HEK293T (cell line): ENCODE measurements around the gene VPS26A.

Experiments
- CTCF ChIA-PET: fragments of 350-600 bp; formaldehyde crosslinking; extraction: SDS; loops from one replicate; lab custom pipeline; 2021; ENCODE audit warnings: antibody characterized with exemption, inconsistent platforms; lab: Yijun Ruan, JAX
- POLR2A ChIA-PET: fragments of 350-600 bp; formaldehyde crosslinking; extraction: SDS; loops from one replicate; lab custom pipeline; 2020; ENCODE audit warnings: antibody characterized with exemption, inconsistent platforms; lab: Yijun Ruan, JAX
- DNase-seq: peaks from one replicate; pipeline ENCODE4 v3.0.0; 2012; ENCODE audit warnings: mixed read lengths; ENCODE audit errors: extremely low spot score
- ARNT ChIP-seq: fragments of 450-650 bp; IDR thresholded peaks from 2 replicates; pipeline ENCODE4 v1.6.1; 2017; ENCODE audit warnings: mild to moderate bottlenecking
- BHLHE40 ChIP-seq: fragments of 450-650 bp; IDR thresholded peaks from 2 replicates; pipeline ENCODE4 v1.6.1; 2016; ENCODE audit warnings: mild to moderate bottlenecking, moderate library complexity, borderline replicate concordance
- CTBP1 ChIP-seq: fragments of 450-650 bp; IDR thresholded peaks from 2 replicates; pipeline ENCODE4 v1.6.1; 2016; ENCODE audit warnings: borderline replicate concordance
- ELF4 ChIP-seq: fragments of 450-650 bp; IDR thresholded peaks from 2 replicates; pipeline ENCODE4 v1.6.1; 2017; ENCODE audit warnings: antibody characterized with exemption
- FOXA1 ChIP-seq: fragments of 450-650 bp; IDR thresholded peaks from 2 replicates; pipeline ENCODE4 v1.6.1; 2016; ENCODE audit warnings: mild to moderate bottlenecking
- FOXK2 ChIP-seq: fragments of 450-650 bp; IDR thresholded peaks from 2 replicates; pipeline ENCODE4 v1.6.1; 2016; ENCODE audit warnings: mild to moderate bottlenecking
- FOXM1 ChIP-seq: fragments of 450-650 bp; IDR thresholded peaks from 2 replicates; pipeline ENCODE4 v1.6.1; 2017; ENCODE audit warnings: mild to moderate bottlenecking, borderline replicate concordance
- HDGF ChIP-seq: fragments of 450-650 bp; IDR thresholded peaks from 2 replicates; pipeline ENCODE4 v1.6.1; 2017; ENCODE audit warnings: antibody characterized with exemption, borderline replicate concordance
- L3MBTL2 ChIP-seq: fragments of 450-650 bp; conservative IDR thresholded peaks from 2 replicates; pipeline ENCODE4 v1.6.1; 2016; ENCODE audit warnings: mild to moderate bottlenecking
- LEF1 ChIP-seq: fragments of 450-650 bp; IDR thresholded peaks from 2 replicates; pipeline ENCODE4 v1.6.1; 2017; ENCODE audit warnings: mild to moderate bottlenecking, borderline replicate concordance
- NFRKB ChIP-seq: fragments of 450-650 bp; IDR thresholded peaks from 2 replicates; pipeline ENCODE4 v1.6.1; 2016; ENCODE audit warnings: mild to moderate bottlenecking, moderate library complexity
- SP1 ChIP-seq: fragments of 450-650 bp; IDR thresholded peaks from 2 replicates; pipeline ENCODE4 v1.6.1; 2017
- SUZ12 ChIP-seq: fragments of 450-650 bp; IDR thresholded peaks from 2 replicates; pipeline ENCODE4 v1.6.1; 2016; ENCODE audit warnings: mild to moderate bottlenecking
- TARDBP ChIP-seq: fragments of 450-650 bp; IDR thresholded peaks from 2 replicates; pipeline ENCODE4 v1.6.1; 2016
- ZNF384 ChIP-seq: fragments of 450-650 bp; IDR thresholded peaks from 2 replicates; pipeline ENCODE4 v1.6.1; 2016
- TF ChIP-seq, protein P1 (sequence below): fragments of 450-650 bp; IDR thresholded peaks from 2 replicates; pipeline ENCODE4 v1.6.1; 2016

VPS26A gene

GRCh38 chr10:69179089-69179742 is 55.2 kb downstream of the VPS26A start:
- TF ChIP-seq NFRKB (no peak), ARNT (no peak), BHLHE40 (no peak), SUZ12 (no peak), TARDBP (no peak), L3MBTL2 (no peak), FOXM1 (no peak), HDGF (no peak), ZNF384 (no peak), SP1 (no peak), ELF4 (no peak), CTBP1 (no peak), FOXA1 (no peak), FOXK2 (no peak), LEF1 (no peak)
- TF ChIP-seq, protein P1, sequence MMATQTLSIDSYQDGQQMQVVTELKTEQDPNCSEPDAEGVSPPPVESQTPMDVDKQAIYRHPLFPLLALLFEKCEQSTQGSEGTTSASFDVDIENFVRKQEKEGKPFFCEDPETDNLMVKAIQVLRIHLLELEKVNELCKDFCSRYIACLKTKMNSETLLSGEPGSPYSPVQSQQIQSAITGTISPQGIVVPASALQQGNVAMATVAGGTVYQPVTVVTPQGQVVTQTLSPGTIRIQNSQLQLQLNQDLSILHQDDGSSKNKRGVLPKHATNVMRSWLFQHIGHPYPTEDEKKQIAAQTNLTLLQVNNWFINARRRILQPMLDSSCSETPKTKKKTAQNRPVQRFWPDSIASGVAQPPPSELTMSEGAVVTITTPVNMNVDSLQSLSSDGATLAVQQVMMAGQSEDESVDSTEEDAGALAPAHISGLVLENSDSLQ = no peak
- ChIA-PET CTCF (no interaction called here), POLR2A (interaction anchor here (1.4 kb wide), 1 partner anchor 37 kb away, joined by 5 read pairs; no protein-coding TSS in a partner anchor)
- DNase-seq = peak; percentile 34

DNA sequence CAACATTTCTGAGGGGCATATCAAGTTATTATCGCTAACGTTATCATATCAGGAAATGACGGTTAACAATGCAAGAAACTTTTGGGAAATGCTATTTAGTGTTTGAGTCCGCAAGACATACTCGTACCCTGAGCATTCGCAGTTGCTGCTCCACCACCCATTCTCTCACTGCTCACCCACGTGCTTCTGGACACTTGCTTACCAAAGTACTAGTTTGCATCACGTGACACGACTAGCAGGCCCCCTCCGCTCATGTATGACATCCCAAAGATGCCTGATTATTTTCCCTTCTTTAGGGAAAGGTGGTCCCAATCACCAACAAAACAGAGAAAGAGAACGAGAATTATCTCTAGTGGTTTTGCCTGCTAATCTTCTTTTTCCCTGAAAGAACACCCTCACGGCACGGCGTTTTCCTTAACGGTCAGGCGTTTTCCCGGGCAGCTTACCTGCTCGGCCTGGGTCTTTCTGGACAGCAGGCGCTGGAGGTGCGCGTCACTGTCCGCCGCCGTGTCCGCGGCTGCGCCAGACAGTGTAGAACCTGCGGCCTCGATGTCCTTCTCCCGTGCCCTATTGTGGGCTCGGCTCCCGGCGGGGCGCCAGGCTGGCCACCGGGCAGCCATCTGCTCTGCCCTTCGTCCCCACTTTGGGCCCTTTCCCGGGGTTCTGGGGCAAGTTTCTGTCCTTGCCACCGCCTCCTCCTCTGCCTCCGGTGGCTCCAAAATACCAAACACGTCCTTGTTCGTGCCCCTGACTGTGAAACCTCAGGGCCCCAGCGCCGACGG is 56.0 kb downstream of the VPS26A start, which contains the start of gene SUPV3L1:
Gene SUPV3L1, plus strand, starts transcription at position 492 of the 782 bp plus-strand sequence. Its CDS starts 58 bp downstream, at position 550.
- TF ChIP-seq LEF1 (no peak), FOXK2 (peak; percentile 92), L3MBTL2 (peak; percentile 98), BHLHE40 (no peak), ELF4 (peak; percentile 26), NFRKB (peak; percentile 71), ARNT (no peak)
- TF ChIP-seq, protein P1 = peak; percentile 22; the same call in 1 of the 2 replicates
- ChIA-PET POLR2A (interaction anchor here (1.4 kb wide), 1 partner anchor 36 kb away, joined by 5 read pairs; no protein-coding TSS in a partner anchor), CTCF (no interaction called here)
- DNase-seq = peak; percentile 91

DNA sequence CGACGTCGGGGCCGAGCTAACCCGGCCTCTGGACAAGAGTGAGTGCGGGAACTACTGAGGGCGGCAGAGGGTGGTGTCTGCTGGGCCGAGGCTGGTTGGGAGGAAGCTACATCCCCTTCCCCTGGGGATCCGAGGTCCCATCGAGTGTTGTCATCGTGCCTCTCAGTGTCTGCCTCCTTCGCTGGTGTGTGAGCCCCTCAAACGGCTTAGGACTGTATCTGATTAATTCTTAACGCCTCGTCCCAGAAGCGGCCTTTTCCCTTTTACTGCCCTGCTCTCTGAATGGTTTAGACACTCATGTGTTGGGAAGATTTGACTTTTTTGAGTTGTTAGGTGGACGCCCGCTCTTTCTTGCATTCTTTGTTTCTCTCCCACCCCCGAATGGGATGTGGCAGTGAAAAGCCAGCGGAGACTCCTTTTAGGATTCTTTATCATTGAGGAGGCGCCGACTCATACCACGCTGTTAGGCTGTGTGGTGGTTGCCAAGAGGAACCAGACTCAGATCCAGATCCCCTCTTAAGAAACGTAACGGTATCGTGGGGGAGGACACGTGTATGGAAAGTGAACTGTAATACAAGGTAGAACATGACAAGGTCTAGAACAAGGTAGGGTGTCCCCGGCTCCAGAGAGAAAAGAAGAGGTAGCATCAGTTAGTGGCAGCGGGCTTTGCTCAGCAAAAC is 56.7 kb downstream of the VPS26A start:
- no peak for DNase-seq
- POLR2A ChIA-PET = interaction anchor here (1.4 kb wide), 1 partner anchor 35 kb away, joined by 5 read pairs; no protein-coding TSS in a partner anchor

DNA sequence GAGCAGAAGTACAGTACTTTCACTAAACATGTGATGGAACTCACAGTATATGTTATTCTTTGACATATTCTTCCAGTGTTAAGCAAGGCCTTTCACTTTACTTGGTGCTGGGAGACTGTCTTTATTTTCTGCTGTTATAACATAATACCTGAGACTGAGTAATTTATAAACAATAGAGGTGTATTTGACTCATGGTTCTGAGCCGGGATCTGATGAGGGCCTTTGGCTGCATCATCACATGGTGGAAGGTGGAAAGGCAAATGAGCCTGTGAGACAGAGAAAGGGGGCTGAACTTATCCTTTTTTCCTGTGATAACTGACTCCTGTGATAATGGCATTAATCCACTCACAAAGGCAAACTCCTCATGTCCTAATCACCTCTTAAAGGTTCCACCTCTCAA is 57.5 kb downstream of the VPS26A start:
- CTCF ChIA-PET = no interaction called here
- DNase-seq = no peak
- TF ChIP-seq NFRKB (no peak), FOXK2 (no peak), FOXA1 (no peak), SP1 (no peak)
- POLR2A ChIA-PET = no interaction called here

More for the DNA sequence above, 56.7 kb downstream of the VPS26A start:
- CTCF ChIA-PET = no interaction called here
- TF ChIP-seq NFRKB = no peak
- no peak for TF ChIP-seq SUZ12
- TF ChIP-seq LEF1 = no peak
- TF ChIP-seq SP1 = no peak
- no peak for TF ChIP-seq L3MBTL2
- no peak for TF ChIP-seq ZNF384
- no peak for TF ChIP-seq ELF4
- no peak for TF ChIP-seq FOXK2
- TF ChIP-seq CTBP1 = no peak
- TF ChIP-seq, protein P1 = no peak
- TF ChIP-seq HDGF = no peak

DNA sequence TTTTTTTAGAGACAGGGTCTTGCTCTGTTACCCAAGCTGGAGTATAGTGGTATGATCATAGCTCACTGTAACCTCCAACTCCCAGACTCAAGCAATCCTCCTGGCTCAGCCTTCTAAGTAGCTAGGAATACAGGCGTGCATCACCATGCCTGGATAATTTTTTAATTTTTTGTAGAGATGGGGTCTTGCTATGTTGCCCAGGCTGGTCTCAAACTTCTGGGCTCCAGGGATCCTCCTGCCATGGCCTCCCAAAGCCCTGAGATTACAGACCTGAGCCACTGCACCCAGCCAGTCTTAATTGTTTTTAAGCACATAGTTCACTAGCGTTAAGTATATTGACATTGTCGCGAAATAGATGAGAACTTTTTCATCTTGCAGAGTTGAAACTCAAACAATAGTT is 58.0 kb downstream of the VPS26A start:
- TF ChIP-seq FOXK2 = no peak
- TF ChIP-seq BHLHE40 = no peak
- TF ChIP-seq HDGF = no peak
- no peak for TF ChIP-seq SUZ12
- no peak for TF ChIP-seq LEF1
- no peak for TF ChIP-seq SP1
- no peak for TF ChIP-seq FOXM1
- TF ChIP-seq L3MBTL2 = no peak
- TF ChIP-seq FOXA1 = no peak
- TF ChIP-seq TARDBP = no peak
- TF ChIP-seq, protein P1 = no peak
- ChIA-PET CTCF (no interaction called here), POLR2A (no interaction called here)
- no peak for DNase-seq
